PC-3 (cell line): ENCODE measurements around the gene PTPN5.
"Not testable (repeated sequence)": the region's sequence is repeated elsewhere in the genome, so short reads cannot be mapped to it uniquely, and the experiment has no call there.

ENCODE experiments used
- CTCF ChIP-seq: fragments of 300-600 bp; sonication (generic); conservative IDR thresholded peaks from 2 replicates; pipeline ENCODE4 v1.5.1; 2017; ENCODE audit warnings: antibody characterized with exemption, low read depth, mild to moderate bottlenecking, low read length
- EZH2phosphoT487 ChIP-seq: fragments of 300-600 bp; sonication (generic); IDR thresholded peaks from 2 replicates; pipeline ENCODE4 v1.6.1; 2018; ENCODE audit warnings: mild to moderate bottlenecking, antibody characterized with exemption, low read length, borderline replicate concordance

GRCh38 chr11:18691467-18692140 is 100.0 kb downstream of the PTPN5 start:
- not testable (repeated sequence) for TF ChIP-seq CTCF, EZH2phosphoT487
